Measurements from ENCODE around the gene ATP11A.

DNA sequence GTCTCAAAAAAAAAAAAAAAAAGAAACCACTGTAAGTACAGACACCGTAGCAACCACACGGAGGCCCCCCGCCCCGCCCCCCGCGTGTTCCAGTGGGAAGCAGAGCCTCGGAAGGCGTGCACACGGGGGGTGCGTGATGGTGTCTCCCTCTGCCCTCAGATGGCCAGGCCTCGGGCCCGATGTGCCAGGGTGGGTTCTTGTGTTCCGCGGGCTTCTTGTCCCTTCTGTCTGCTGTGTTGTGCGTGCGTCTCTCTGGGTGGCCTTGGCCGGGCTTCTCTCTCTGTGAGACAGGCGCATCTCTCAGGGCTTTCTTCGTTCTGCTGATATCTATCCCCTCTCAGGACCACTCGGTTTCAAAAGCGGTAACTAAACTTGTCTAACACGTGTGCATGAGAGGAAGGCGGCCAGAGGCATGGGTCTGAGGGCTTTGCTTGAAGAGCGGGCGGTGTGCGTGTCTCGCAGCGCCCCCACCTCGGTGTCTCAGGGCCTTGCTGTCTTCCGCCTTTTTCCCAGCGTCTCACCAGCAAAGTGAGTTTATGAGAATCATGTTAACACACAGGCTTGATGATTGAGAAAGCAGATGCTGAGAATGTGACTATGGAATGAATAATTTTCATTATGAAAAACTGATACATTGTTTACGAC, 12.6 kb downstream of the ATP11A start:
- TF ChIP-seq CTCF (IDR thresholded peaks at IDR 0.05) (no peak), POLR2A (IDR thresholded peaks at IDR 0.05) (no peak)
